Mesenchymal stem cell (in vitro differentiated cells and primary cell): ENCODE results near the gene CDKL5.

ENCODE experiments used
- DNase-seq: peaks from one replicate; pipeline ENCODE4 v3.0.0-alpha.2; 2013
- H2AFZ ChIP-seq: one replicate; pipeline ENCODE4 v1.6.1; 2013; ENCODE audit warnings: low read depth, mild to moderate bottlenecking, control low read depth, inconsistent platforms, low read length, moderate library complexity
- H2AK5ac ChIP-seq: 2 replicates; pipeline ENCODE4 v1.6.1; 2013; ENCODE audit warnings: low read length, moderate library complexity, mild to moderate bottlenecking, inconsistent platforms; ENCODE audit not compliant: severe bottlenecking
- H2BK120ac ChIP-seq: one replicate; pipeline ENCODE4 v1.6.1; 2013; ENCODE audit warnings: low read depth, mild to moderate bottlenecking, inconsistent platforms, low read length, moderate library complexity
- H2BK12ac ChIP-seq, 2 experiments: one replicate each; pipeline ENCODE4 v1.6.1; 2013; ENCODE audit warnings: inconsistent platforms in 2 of 2, low read length in 2 of 2, mild to moderate bottlenecking in 2 of 2, moderate library complexity in 2 of 2, control low read depth in 1 of 2
- H2BK15ac ChIP-seq: one replicate; pipeline ENCODE4 v1.6.1; 2013; ENCODE audit warnings: mild to moderate bottlenecking, low read depth, inconsistent platforms; ENCODE audit not compliant: poor library complexity, severe bottlenecking
- H2BK5ac ChIP-seq: 2 replicates; pipeline ENCODE4 v1.6.1; 2013; ENCODE audit warnings: low read depth, mild to moderate bottlenecking, low read length, control low read depth, inconsistent platforms; ENCODE audit not compliant: poor library complexity, severe bottlenecking
- H3K14ac ChIP-seq, 2 experiments: one replicate each; pipeline ENCODE4 v1.6.1; 2013; ENCODE audit warnings: inconsistent platforms in 2 of 2, low read length in 2 of 2, control low read depth in 1 of 2, mild to moderate bottlenecking in 1 of 2, moderate library complexity in 1 of 2
- H3K18ac ChIP-seq, 2 experiments: one replicate each; pipeline ENCODE4 v1.6.1; 2013; ENCODE audit warnings: inconsistent platforms in 2 of 2, low read length in 2 of 2, control low read depth in 1 of 2, low read depth in 1 of 2, mild to moderate bottlenecking in 1 of 2
- H3K23ac ChIP-seq, 2 experiments: one replicate each; pipeline ENCODE4 v1.6.1; 2013; ENCODE audit warnings: inconsistent platforms in 2 of 2, low read length in 2 of 2, mild to moderate bottlenecking in 2 of 2, moderate library complexity in 2 of 2, control low read depth in 1 of 2
- H3K27ac ChIP-seq: 2 replicates; pipeline ENCODE4 v1.5.1; 2013; ENCODE audit warnings: mild to moderate bottlenecking, moderate library complexity, low read length, control low read depth, inconsistent platforms; ENCODE audit not compliant: poor library complexity, severe bottlenecking
- H3K27me3 ChIP-seq, 2 experiments: 2 replicates each; pipeline versions ENCODE4 v1.6.1 to v1.7.0; 2013; ENCODE audit warnings: low read length in 2 of 2, mild to moderate bottlenecking in 2 of 2, moderate library complexity in 2 of 2, control low read depth in 1 of 2, inconsistent platforms in 1 of 2; ENCODE audit not compliant: control insufficient read depth in 1 of 2, insufficient read depth in 1 of 2
- H3K36me3 ChIP-seq, 2 experiments: 2 replicates each; pipeline versions ENCODE4 v1.6.1 to v1.7.0; 2013; ENCODE audit warnings: low read length in 2 of 2, control low read depth in 1 of 2, inconsistent platforms in 1 of 2, low read depth in 1 of 2, mild to moderate bottlenecking in 1 of 2; ENCODE audit not compliant: insufficient read depth in 2 of 2, control insufficient read depth in 1 of 2
- H3K4ac ChIP-seq, 2 experiments: one replicate each; pipeline ENCODE4 v1.6.1; 2013; ENCODE audit warnings: inconsistent platforms in 2 of 2, low read length in 2 of 2, mild to moderate bottlenecking in 2 of 2, moderate library complexity in 2 of 2, control low read depth in 1 of 2, low read depth in 1 of 2
- H3K4me1 ChIP-seq: 2 replicates; pipeline ENCODE4 v1.6.1; 2013; ENCODE audit warnings: low read depth, low read length, control low read depth; ENCODE audit not compliant: control insufficient read depth, insufficient read depth
- H3K4me2 ChIP-seq: 2 replicates; pipeline ENCODE4 v1.6.1; 2013; ENCODE audit warnings: low read length, mild to moderate bottlenecking, inconsistent platforms; ENCODE audit not compliant: poor library complexity, severe bottlenecking
- H3K4me3 ChIP-seq, 2 experiments: 2 replicates each; pipeline versions ENCODE4 v1.5.1 to v1.7.0; 2013; ENCODE audit warnings: low read length in 2 of 2, mild to moderate bottlenecking in 2 of 2, control low read depth in 1 of 2, low read depth in 1 of 2; ENCODE audit not compliant: insufficient read depth in 1 of 2
- H3K79me1 ChIP-seq: replicated peaks from 2 replicates; pipeline ENCODE4 v1.6.1; 2013; ENCODE audit warnings: mild to moderate bottlenecking, control low read depth, low read length, inconsistent platforms; ENCODE audit not compliant: poor library complexity, severe bottlenecking
- H3K9ac ChIP-seq: 2 replicates; pipeline ENCODE4 v1.7.0; 2013; ENCODE audit warnings: mild to moderate bottlenecking, low read length, moderate library complexity
- H3K9me3 ChIP-seq: 2 replicates; pipeline ENCODE4 v1.7.0; 2013; ENCODE audit warnings: mild to moderate bottlenecking, low read length; ENCODE audit not compliant: control insufficient read depth
- H4K8ac ChIP-seq: one replicate; pipeline ENCODE4 v1.6.1; 2013; ENCODE audit warnings: inconsistent platforms, mild to moderate bottlenecking, low read length, moderate library complexity
- H4K91ac ChIP-seq: one replicate; pipeline ENCODE4 v1.6.1; 2013; ENCODE audit warnings: mild to moderate bottlenecking, low read length, inconsistent platforms
- WGBS: methylation state at CpG from one replicate; pipeline ENCODE4 v1.1.7; 2013; ENCODE audit warnings: mixed read lengths; 5-methylcytosine and 5-hydroxymethylcytosine counted together

CDKL5 gene

DNA sequence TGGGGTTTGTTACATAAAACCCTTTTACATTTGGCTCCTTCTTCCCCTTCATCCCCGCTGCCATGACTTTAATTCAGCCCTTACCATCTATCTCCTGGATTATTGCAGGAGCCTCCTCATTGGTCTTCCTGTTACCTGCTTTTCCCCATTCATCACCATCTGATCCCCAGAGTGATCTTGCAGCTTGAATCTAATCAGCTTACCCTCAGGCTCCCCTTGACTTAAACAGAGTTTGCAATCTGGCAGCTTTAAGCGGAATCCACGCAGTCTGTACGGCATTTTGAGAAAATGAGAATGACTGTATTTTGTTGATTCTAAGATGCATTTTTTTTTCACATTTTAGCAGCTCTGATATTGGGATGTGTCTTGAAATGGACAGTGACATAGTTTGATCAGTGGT lies 267.1 kb downstream of the CDKL5 start:
- no peak overlapping the region for H3K23ac ChIP-seq
- H3K4ac ChIP-seq = no peak overlapping the region
- no peak overlapping the region for H3K18ac ChIP-seq
- H3K27ac ChIP-seq = no peak overlapping the region
- H3K36me3 ChIP-seq = no peaks in the 10 kb centered on the region
- no peak overlapping the region for H3K4me3 ChIP-seq
- H3K9ac ChIP-seq = no peak overlapping the region
- no peak overlapping the region for H2BK15ac ChIP-seq
- 95% methylated on average over 4 of the region's 4 CpGs for WGBS
- no peaks in the 10 kb centered on the region for H3K79me1 ChIP-seq
- no peak overlapping the region for H2AFZ ChIP-seq
- no peak overlapping the region for H4K8ac ChIP-seq
- H3K14ac ChIP-seq = no peak overlapping the region
- peaks cover 0 to 12% of the 10 kb centered on the region in 2 experiments for H3K27me3 ChIP-seq
- H2BK120ac ChIP-seq = no peak overlapping the region
- H4K91ac ChIP-seq = no peak overlapping the region
- H2AK5ac ChIP-seq = no peak overlapping the region
- no peak overlapping the region for H2BK5ac ChIP-seq
- H3K9me3 ChIP-seq = peaks cover 3% of the 10 kb centered on the region
- no peak for DNase-seq
- H3K4me2 ChIP-seq = no peak overlapping the region
- no peak overlapping the region for H2BK12ac ChIP-seq
- no peaks in the 10 kb centered on the region for H3K4me1 ChIP-seq

GRCh38 chrX:18696653-18697052 lies 271.2 kb downstream of the CDKL5 start:
- Histone ChIP-seq H3K27me3 (peaks cover 0 to 11% of the 10 kb centered on the region in 2 experiments), H2AFZ (no peak overlapping the region), H3K4me2 (no peak overlapping the region), H3K4me3 (no peak overlapping the region), H3K23ac (no peak overlapping the region), H3K79me1 (no peaks in the 10 kb centered on the region), H2BK15ac (no peak overlapping the region), H3K18ac (no peak overlapping the region), H2BK12ac (no peak overlapping the region), H2AK5ac (no peak overlapping the region), H2BK120ac (no peak overlapping the region), H3K9ac (no peak overlapping the region), H4K8ac (no peak overlapping the region), H4K91ac (no peak overlapping the region), H3K36me3 (no peaks in the 10 kb centered on the region), H3K14ac (no peak overlapping the region), H3K9me3 (peaks cover 3% of the 10 kb centered on the region), H3K27ac (no peak overlapping the region), H3K4me1 (no peaks in the 10 kb centered on the region), H3K4ac (no peak overlapping the region), H2BK5ac (no peak overlapping the region)
- 100% methylated on average over 3 of the region's 3 CpGs for WGBS
- DNase-seq = no peak

- no peak overlapping the region for H2AK5ac ChIP-seq
- no peak overlapping the region for H3K9ac ChIP-seq
- H2AFZ ChIP-seq = no peak overlapping the region
- H3K4me1 ChIP-seq = no peaks in the 10 kb centered on the region
- WGBS = 94% methylated on average over 12 of the region's 12 CpGs
- no peak overlapping the region for H2BK120ac ChIP-seq
- H3K79me1 ChIP-seq = no peaks in the 10 kb centered on the region
- no peak overlapping the region for H3K4me3 ChIP-seq
- H4K91ac ChIP-seq = no peak overlapping the region
- H3K9me3 ChIP-seq = peaks cover 3% of the 10 kb centered on the region
- H3K4me2 ChIP-seq = no peak overlapping the region
- no peaks in the 10 kb centered on the region for H3K36me3 ChIP-seq
- no peak for DNase-seq
- H2BK12ac ChIP-seq = no peak overlapping the region
- no peak overlapping the region for H3K27ac ChIP-seq
- no peak overlapping the region for H3K18ac ChIP-seq
- H3K23ac ChIP-seq = no peak overlapping the region
- no peak overlapping the region for H3K14ac ChIP-seq
- no peak overlapping the region for H2BK15ac ChIP-seq
- no peak overlapping the region for H4K8ac ChIP-seq
- H3K27me3 ChIP-seq = no peaks in the 10 kb centered on the region
- H3K4ac ChIP-seq = no peak overlapping the region
- H2BK5ac ChIP-seq = no peak overlapping the region
Observed at GRCh38 chrX:18698737-18699650, 273.6 kb downstream of the CDKL5 start.

DNA sequence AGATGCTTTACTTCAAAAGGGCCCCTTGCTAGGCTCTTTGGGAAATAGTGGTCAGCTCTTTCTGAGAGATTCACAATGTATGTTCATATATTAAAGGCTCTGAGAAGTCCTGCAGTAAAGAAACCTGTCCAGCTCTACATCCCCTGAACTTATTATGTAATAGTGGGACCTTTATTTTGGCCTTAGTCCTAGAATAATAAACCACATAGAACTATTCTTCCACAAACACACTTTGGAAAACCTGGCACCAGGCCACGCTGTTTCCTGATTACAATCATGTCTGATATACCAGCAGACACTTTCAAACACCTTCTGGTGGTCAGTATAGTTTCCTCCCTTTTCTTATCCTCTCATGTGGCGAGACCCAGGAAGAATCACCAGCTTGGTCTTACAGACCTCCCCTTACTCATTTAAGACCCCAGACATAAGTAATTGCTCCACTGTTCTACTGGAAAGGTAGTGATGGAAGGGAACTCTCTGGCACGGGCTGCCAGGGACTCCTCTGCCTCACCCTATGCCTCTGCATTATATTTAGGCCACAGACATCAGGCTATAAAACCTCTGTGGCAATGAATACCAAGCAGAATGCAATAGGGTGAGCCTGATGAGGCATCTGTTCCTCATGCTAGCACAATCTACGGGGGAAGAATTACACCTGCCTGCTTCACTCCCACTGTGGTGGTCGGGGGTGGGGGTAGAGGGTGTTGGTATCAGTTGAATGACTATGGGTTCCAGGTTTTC lies 276.4 kb downstream of the CDKL5 start:
- Histone ChIP-seq H3K27ac (no peak overlapping the region), H3K23ac (no peak overlapping the region), H2BK12ac (peak overlapping the region in 1 of 2 experiments; percentile 89), H4K8ac (no peak overlapping the region), H2AFZ (no peak overlapping the region), H2BK120ac (no peak overlapping the region), H3K27me3 (no peaks in the 10 kb centered on the region), H3K4me1 (no peaks in the 10 kb centered on the region), H3K79me1 (no peaks in the 10 kb centered on the region), H3K4me3 (no peak overlapping the region), H3K9ac (no peak overlapping the region), H4K91ac (no peak overlapping the region), H2AK5ac (no peak overlapping the region), H3K18ac (peak overlapping the region in 1 of 2 experiments; percentile 18), H3K9me3 (no peaks in the 10 kb centered on the region), H2BK5ac (no peak overlapping the region), H2BK15ac (no peak overlapping the region), H3K4ac (peak overlapping the region in 1 of 2 experiments; percentile 28), H3K4me2 (no peak overlapping the region), H3K14ac (no peak overlapping the region), H3K36me3 (no peaks in the 10 kb centered on the region)
- 90% methylated on average over 2 of the region's 5 CpGs for WGBS
- DNase-seq = peak; percentile 32
